Measurements from ENCODE around the gene RALGAPA2. TPM values are rescaled to one million over a fixed set of nuclear protein-coding genes. Genes with fewer than 3 reads are reported as not detected.

Gene RALGAPA2
- total RNA-seq, 1 donor from 2014 or later, result 73.8 TPM

- no peaks in the 10 kb centered on the region for H3K9me3 ChIP-seq
- peaks cover 50% of the 10 kb centered on the region for H3K36me3 ChIP-seq
- ATAC-seq (no peak), DNase-seq (no peak)
- intact Hi-C loops (cut with DNase I), result no loop called here
- H3K4me1 ChIP-seq, result no peaks in the 10 kb centered on the region
- TF ChIP-seq CTCF (IDR thresholded peaks at IDR 0.05), result no peak
- H3K4me3 ChIP-seq, result no peak overlapping the region
- H3K27me3 ChIP-seq (ENCODE audit: low read depth), result no peaks in the 10 kb centered on the region
- H3K27ac ChIP-seq, result no peak overlapping the region
These were observed 289.3 kb downstream of the RALGAPA2 start for GRCh38 chr20:20423117-20423516.

- Histone ChIP-seq H3K27me3 (ENCODE audit: low read depth) (no peaks in the 10 kb centered on the region), H3K4me1 (no peaks in the 10 kb centered on the region), H3K9me3 (no peaks in the 10 kb centered on the region), H3K36me3 (peaks cover 44% of the 10 kb centered on the region), H3K4me3 (no peak overlapping the region), H3K27ac (no peak overlapping the region)
- ATAC-seq (no peak), DNase-seq (no peak)
- TF ChIP-seq CTCF (IDR thresholded peaks at IDR 0.05), result no peak
- intact Hi-C loops (cut with DNase I), result no loop called here
These were observed 294.4 kb downstream of the RALGAPA2 start for GRCh38 chr20:20417876-20418676.

GRCh38 chr20:20415321-20415720 lies 297.1 kb downstream of the RALGAPA2 start:
- no peak for DNase-seq
- intact Hi-C loops (cut with DNase I), result no loop called here
- no peak for ATAC-seq

GRCh38 chr20:20414640-20415220 lies 297.7 kb downstream of the RALGAPA2 start:
- intact Hi-C loops (cut with DNase I), result no loop called here
- H3K27me3 ChIP-seq (ENCODE audit: low read depth), result no peaks in the 10 kb centered on the region
- ATAC-seq (no peak), DNase-seq (no peak)
- TF ChIP-seq CTCF (IDR thresholded peaks at IDR 0.05), result no peak
- no peak overlapping the region for H3K27ac ChIP-seq
- no peak overlapping the region for H3K4me3 ChIP-seq
- peaks cover 31% of the 10 kb centered on the region for H3K36me3 ChIP-seq
- no peaks in the 10 kb centered on the region for H3K9me3 ChIP-seq
- no peaks in the 10 kb centered on the region for H3K4me1 ChIP-seq

More at GRCh38 chr20:20415321-20415720, 297.1 kb downstream of the RALGAPA2 start:
- Histone ChIP-seq H3K36me3 (peaks cover 31% of the 10 kb centered on the region), H3K4me1 (no peaks in the 10 kb centered on the region), H3K27me3 (ENCODE audit: low read depth) (no peaks in the 10 kb centered on the region), H3K9me3 (no peaks in the 10 kb centered on the region), H3K27ac (no peak overlapping the region), H3K4me3 (no peak overlapping the region)
- no peak for TF ChIP-seq CTCF (IDR thresholded peaks at IDR 0.05)

GRCh38 chr20:20413810-20414281 lies 298.6 kb downstream of the RALGAPA2 start:
- DNase-seq (no peak), ATAC-seq (no peak)
- TF ChIP-seq CTCF (IDR thresholded peaks at IDR 0.05), result no peak
- intact Hi-C loops (cut with DNase I), result no loop called here
- no peak overlapping the region for H3K27ac ChIP-seq
- peaks cover 31% of the 10 kb centered on the region for H3K36me3 ChIP-seq
- H3K4me1 ChIP-seq, result no peaks in the 10 kb centered on the region
- H3K9me3 ChIP-seq, result no peaks in the 10 kb centered on the region
- H3K27me3 ChIP-seq (ENCODE audit: low read depth), result no peaks in the 10 kb centered on the region
- H3K4me3 ChIP-seq, result no peak overlapping the region
